PC-3 (cell line): ENCODE results near the gene MAPK8IP1. TPM values are rescaled to one million over a fixed set of nuclear protein-coding genes. Genes with fewer than 3 reads are reported as not detected.

Source experiments
- ATAC-seq: fragments of 200-7000 bp; cut with Tn5 transposase; 2 replicates; pipeline ENCODE4 v1.9.1; 2020; ENCODE audit warnings: mild to moderate bottlenecking, moderate library complexity
- BruUV-seq: library from RNA; stranded (reverse); fragments of 400-500 nt; replicated peaks from 2 replicates; lab custom pipeline; 2021; lab: Mats Ljungman, UMichigan
- CTCF ChIA-PET: fragments of 300-600 bp; sonication (Branson Sonifier 250); formaldehyde crosslinking; loops from one replicate; lab custom pipeline; 2022; ENCODE audit warnings: antibody characterized with exemption; lab: Charles Lee
- POLR2A ChIA-PET: fragments of 300-600 bp; sonication (Branson Sonifier 250); formaldehyde crosslinking; loops from one replicate; lab custom pipeline; 2022; ENCODE audit warnings: antibody characterized with exemption; ENCODE audit not compliant: unreplicated experiment; lab: Charles Lee
- DNase-seq: peaks from one replicate; pipeline ENCODE4 v3.0.0-alpha.2; 2015
- H2AFZ ChIP-seq: fragments of 300-600 bp; sonication (generic); 2 replicates; pipeline ENCODE4 v1.6.0; 2016; ENCODE audit warnings: antibody characterized with exemption, low read length
- H3F3A ChIP-seq: fragments of 300-600 bp; sonication (generic); one replicate; pipeline ENCODE4 v1.6.0; 2017; ENCODE audit warnings: antibody characterized with exemption, low read length, control low read depth, mild to moderate bottlenecking; ENCODE audit not compliant: unreplicated experiment
- H3K27ac ChIP-seq: fragments of 300-600 bp; sonication (generic); 2 replicates; pipeline ENCODE4 v1.5.1; 2016; ENCODE audit warnings: mild to moderate bottlenecking, low read length
- H3K27me3 ChIP-seq: fragments of 300-600 bp; sonication (generic); 2 replicates; pipeline ENCODE4 v1.6.1; 2016; ENCODE audit warnings: low read length, mixed read lengths
- H3K36me3 ChIP-seq: fragments of 300-600 bp; sonication (generic); 2 replicates; pipeline ENCODE4 v1.6.1; 2016; ENCODE audit warnings: low read depth, mixed run types, low read length, mixed read lengths
- H3K4me1 ChIP-seq: fragments of 300-600 bp; sonication (generic); 2 replicates; pipeline ENCODE4 v1.5.1; 2016; ENCODE audit warnings: low read length; ENCODE audit not compliant: insufficient read depth
- H3K4me2 ChIP-seq: fragments of 300-600 bp; sonication (generic); 2 replicates; pipeline ENCODE4 v1.6.0; 2016; ENCODE audit warnings: low read length
- H3K4me3 ChIP-seq: fragments of 300-600 bp; sonication (generic); 2 replicates; pipeline ENCODE4 v1.5.1; 2016; ENCODE audit warnings: mild to moderate bottlenecking, low read length, mixed read lengths
- H3K79me2 ChIP-seq: fragments of 300-600 bp; sonication (generic); 2 replicates; pipeline ENCODE4 v1.6.1; 2017; ENCODE audit warnings: low read length, mixed read lengths
- H3K9ac ChIP-seq: fragments of 300-600 bp; sonication (generic); 2 replicates; pipeline ENCODE4 v1.6.0; 2016; ENCODE audit warnings: mild to moderate bottlenecking, low read length
- H3K9me2 ChIP-seq: fragments of 300-600 bp; sonication (generic); replicated peaks from 2 replicates; pipeline ENCODE4 v1.6.1; 2016; ENCODE audit warnings: mixed run types, low read length, mixed read lengths
- H3K9me3 ChIP-seq: fragments of 300-600 bp; sonication (generic); 2 replicates; pipeline ENCODE4 v1.6.1; 2016; ENCODE audit warnings: low read length, mixed read lengths
- H4K20me1 ChIP-seq: fragments of 300-600 bp; sonication (generic); 2 replicates; pipeline ENCODE4 v1.6.1; 2016; ENCODE audit warnings: low read length, mixed read lengths
- CTCF ChIP-seq: fragments of 300-600 bp; sonication (generic); conservative IDR thresholded peaks from 2 replicates; pipeline ENCODE4 v1.5.1; 2017; ENCODE audit warnings: antibody characterized with exemption, low read depth, mild to moderate bottlenecking, low read length
- EZH2 ChIP-seq: fragments of 300-600 bp; sonication (generic); IDR thresholded peaks from one replicate; pipeline ENCODE4 v1.6.1; 2017; ENCODE audit warnings: antibody characterized with exemption, mild to moderate bottlenecking, low read length; ENCODE audit not compliant: unreplicated experiment
- EZH2phosphoT487 ChIP-seq: fragments of 300-600 bp; sonication (generic); IDR thresholded peaks from 2 replicates; pipeline ENCODE4 v1.6.1; 2018; ENCODE audit warnings: mild to moderate bottlenecking, antibody characterized with exemption, low read length, borderline replicate concordance
- intact Hi-C: fragments of 100-400 bp; cut with micrococcal nuclease; formaldehyde crosslinking; loops from 2 replicates; pipeline ENCODE4 v1.9.0; 2023
- total RNA-seq: library from RNA; depleted of rRNA; stranded (reverse); fragments of >200 nt; gene quantifications from 2 replicates; pipeline ENCODE4 v1.2.3, GENCODE V29; 2014

MAPK8IP1 gene
- total RNA-seq, 1 experiment from 2014 or later = 7.1 TPM

DNA sequence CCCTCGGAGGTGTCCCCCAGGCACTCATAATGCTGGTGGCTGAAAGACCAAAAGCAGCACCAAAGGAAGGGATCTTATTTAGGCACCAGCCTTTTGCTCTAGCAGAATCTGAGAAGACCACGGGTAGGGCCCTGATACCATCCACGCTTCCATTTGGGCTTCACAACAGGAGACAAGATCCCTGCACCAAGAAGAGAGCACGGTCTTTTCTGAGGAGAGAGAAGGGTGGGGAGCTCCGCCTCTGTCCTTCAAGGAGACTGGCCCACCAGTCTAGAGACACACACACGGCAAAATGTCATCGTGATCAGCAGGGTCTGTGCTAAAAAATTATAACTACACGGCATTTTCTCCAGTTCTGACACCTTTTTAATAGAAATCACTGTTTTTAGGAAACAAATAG, 46.8 kb downstream of the MAPK8IP1 start:
- CTCF ChIA-PET = interaction anchor here (0.7 kb wide), 1 partner anchor 135 kb away, joined by 10 read pairs; no protein-coding TSS in a partner anchor

GRCh38 chr11:45933131-45933831, 47.8 kb downstream of the MAPK8IP1 start:
- no peaks in the 10 kb centered on the region for H4K20me1 ChIP-seq
- H3K4me2 ChIP-seq = no peak overlapping the region
- H3K9me2 ChIP-seq = no peaks in the 10 kb centered on the region
- peak; percentile 21 for DNase-seq
- no peak overlapping the region for H3K9ac ChIP-seq
- H3K4me1 ChIP-seq = peaks cover 7% of the 10 kb centered on the region; the same call in 1 of the 2 replicates
- H3K27me3 ChIP-seq = no peaks in the 10 kb centered on the region
- no peak overlapping the region for H2AFZ ChIP-seq
- no peak for TF ChIP-seq EZH2
- no peak for TF ChIP-seq EZH2phosphoT487
- TF ChIP-seq CTCF = no peak
- H3K36me3 ChIP-seq = no peaks in the 10 kb centered on the region
- H3K79me2 ChIP-seq = no peaks in the 10 kb centered on the region
- no peaks in the 10 kb centered on the region for H3K9me3 ChIP-seq
- ChIA-PET POLR2A (no interaction called here), CTCF (no interaction called here)
- BruUV-seq = TSS peak; percentile 38
- H3K27ac ChIP-seq = no peak overlapping the region
- H3K4me3 ChIP-seq = no peak overlapping the region
- ATAC-seq = peak; percentile 37; the same call in 1 of the 2 replicates
- no peaks in the 10 kb centered on the region for H3F3A ChIP-seq
- intact Hi-C loops = no loop called here

More for the DNA sequence above, 46.8 kb downstream of the MAPK8IP1 start:
- Histone ChIP-seq H3K9me2 (no peaks in the 10 kb centered on the region), H3F3A (no peaks in the 10 kb centered on the region), H3K79me2 (no peaks in the 10 kb centered on the region), H3K9me3 (no peaks in the 10 kb centered on the region), H4K20me1 (no peaks in the 10 kb centered on the region), H3K4me2 (no peak overlapping the region), H3K4me3 (no peak overlapping the region), H3K36me3 (no peaks in the 10 kb centered on the region), H3K27me3 (no peaks in the 10 kb centered on the region), H3K9ac (no peak overlapping the region), H2AFZ (no peak overlapping the region), H3K27ac (no peak overlapping the region), H3K4me1 (peaks cover 7% of the 10 kb centered on the region; the same call in 1 of the 2 replicates)
- TF ChIP-seq EZH2phosphoT487 (no peak), CTCF (no peak), EZH2 (no peak)
- no TSS peak for BruUV-seq
- ATAC-seq = no peak
- intact Hi-C loops = no loop called here
- POLR2A ChIA-PET = no interaction called here
- DNase-seq = no peak
